Measurements from ENCODE around the gene ZAR1L.

Gene ZAR1L

GRCh38 chr13:32300920-32301319, 14.2 kb downstream of the ZAR1L start:
- DNase-seq = no peak

DNA sequence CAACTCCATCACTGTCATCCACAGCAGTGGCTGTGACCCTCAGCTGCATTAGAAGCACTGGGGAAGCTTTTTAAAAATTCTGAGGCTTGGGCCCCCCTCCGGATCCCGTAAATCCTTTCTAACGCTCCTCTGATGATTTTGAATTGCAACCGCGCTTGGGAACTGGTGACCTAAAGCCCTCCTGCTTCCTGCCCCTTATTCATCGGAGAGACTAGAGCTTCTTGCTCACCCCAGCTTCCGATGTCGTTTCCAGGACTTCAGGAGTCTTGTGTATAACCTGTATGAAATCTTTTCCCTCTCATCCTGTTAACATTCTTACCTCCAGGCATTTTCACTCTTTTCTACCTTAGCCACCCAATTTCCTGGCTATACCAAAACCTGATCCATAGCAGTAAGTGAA, 14.8 kb downstream of the ZAR1L start:
- no peak for DNase-seq

GRCh38 chr13:32299893-32300292, 15.3 kb downstream of the ZAR1L start:
- no peak for DNase-seq

GRCh38 chr13:32298695-32299094, 16.5 kb downstream of the ZAR1L start:
- no peak for DNase-seq

DNA sequence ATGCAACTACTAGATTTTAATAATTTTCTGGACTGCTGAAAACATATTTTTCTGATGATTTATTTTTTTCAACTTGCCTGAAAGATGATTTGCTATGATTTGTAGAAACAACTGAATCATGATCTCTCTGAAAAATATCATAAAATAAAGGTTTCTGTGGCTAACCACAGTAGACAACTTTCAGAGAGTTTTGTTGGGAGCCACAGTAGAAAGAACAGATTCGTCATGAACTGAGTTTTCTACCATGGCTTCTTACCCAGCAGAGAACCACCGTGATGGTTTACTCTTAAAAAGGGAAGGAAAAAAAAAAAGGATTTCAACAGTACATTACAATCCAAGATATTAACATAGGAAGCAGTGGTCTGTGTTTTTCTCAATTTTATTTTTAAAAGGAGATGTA, 18.0 kb downstream of the ZAR1L start:
- no peak for DNase-seq

DNA sequence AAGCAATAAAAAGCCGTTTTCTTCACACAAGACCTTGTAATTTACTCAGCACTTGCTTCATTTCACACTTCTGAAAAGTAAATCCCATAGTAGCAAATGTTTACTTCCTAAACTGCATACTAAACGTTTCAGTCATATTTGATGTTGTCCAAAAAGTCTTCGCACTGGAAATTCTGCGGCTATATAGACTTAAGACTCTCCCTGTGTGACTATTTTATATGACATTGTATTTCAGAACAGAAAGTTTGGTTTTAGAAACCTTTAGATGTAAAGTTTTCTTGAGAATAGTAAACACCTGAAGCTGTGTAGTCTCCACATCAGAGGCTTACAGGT, 29.6 kb downstream of the ZAR1L start:
- DNase-seq = no peak

DNA sequence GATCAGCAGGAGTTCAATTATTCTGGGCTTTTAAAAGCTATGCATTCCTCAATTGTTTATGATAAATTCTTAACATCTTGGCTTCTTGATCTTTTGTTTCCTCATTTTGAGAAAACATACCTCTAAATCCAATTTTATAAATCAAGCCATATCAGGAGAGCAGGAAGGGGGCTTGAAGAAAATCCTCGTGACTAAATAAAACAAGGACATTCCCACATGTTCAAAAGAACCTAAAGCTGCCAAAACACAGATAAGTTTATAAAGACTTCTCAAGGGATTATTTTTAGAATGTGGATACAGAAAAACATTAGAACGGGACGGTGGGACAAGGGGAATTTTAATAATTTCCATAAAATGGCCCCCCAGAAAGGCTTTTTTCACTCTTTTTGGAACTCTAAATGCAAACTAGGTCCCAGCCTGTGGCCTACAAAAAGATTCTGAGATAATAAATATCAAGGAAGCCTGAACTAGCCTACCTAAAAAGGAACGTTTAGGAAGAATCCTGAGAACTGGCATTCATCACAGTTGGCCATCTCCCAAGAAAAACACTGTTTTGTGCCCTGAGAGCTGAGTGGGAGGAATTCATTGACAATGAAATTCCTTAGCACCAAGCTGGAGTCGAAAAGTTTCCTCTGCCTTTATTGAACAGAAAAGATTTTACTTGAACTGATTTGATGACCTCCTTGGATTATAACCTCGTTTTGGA, 30.1 kb downstream of the ZAR1L start:
- DNase-seq = peak; percentile 28

GRCh38 chr13:32282096-32282711, 33.0 kb downstream of the ZAR1L start:
- no peak for DNase-seq

GRCh38 chr13:32281096-32281495, 34.1 kb downstream of the ZAR1L start:
- no peak for DNase-seq

DNA sequence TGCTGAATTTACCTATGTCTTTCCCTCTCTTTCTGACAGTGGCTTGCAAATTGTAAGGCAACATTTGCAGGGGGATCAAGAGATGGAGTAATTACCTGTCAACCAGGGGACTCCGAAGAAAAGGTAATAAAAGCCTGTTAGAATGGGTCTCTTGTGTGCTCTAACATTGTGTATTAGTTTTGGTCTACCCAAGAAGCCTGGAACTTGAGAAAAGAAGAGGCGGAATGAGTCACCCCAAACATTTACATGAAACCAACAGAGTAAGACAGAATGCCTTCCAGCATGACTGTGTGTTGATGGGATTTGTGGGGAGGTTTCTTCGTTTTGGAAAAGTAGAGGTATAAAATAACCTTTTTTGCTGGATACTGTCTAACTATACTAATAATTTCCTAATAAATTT, 36.7 kb downstream of the ZAR1L start:
- DNase-seq = no peak

DNA sequence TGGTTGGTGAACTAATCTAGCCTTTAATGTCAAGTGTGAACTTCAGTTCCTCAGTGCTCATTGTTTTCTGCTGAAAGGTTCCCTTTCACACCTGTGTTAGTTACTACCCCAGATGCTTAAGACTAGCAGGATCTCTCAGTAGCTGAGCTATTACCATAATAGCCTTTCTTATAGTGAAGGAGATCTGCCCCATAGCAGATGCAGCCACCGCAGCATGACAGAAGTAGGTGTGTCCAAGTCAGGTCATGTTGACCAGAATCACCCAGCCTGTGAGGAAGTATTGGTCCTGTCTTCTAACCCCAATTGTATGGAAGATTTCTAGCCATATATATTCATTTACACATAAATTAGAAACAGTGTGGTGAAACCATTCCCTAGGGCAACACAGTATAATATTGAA, 37.3 kb downstream of the ZAR1L start:
- no peak for DNase-seq

GRCh38 chr13:32272021-32272683, 43.0 kb downstream of the ZAR1L start:
- DNase-seq = no peak

DNA sequence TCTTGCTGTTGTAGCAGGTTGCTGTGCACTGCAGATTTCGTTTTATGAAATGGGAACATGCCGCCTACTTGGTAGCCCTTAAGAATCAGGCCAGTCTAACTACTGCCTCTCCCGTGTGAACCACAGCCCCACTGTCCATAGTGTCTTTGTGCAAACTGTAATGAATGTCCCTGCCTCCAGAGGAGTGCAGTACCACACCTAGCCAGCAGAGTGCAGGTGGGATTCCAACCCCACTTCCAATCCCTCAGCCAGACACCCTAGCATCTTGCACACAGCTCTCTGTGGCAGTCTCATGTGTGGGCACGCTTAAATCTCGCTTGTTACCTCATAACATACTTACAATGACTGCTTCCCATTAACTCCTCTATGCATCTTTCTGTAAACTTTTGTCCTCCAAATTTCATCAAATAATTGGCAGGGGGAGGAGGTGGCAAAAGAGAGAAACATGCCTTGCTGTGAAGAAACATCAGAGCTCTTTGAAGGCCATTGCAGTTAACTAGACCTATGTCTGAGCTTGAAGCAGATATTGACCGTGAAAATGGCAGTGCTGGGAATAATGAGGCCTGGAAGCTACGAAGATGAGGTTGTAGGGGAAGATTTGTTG, 47.2 kb downstream of the ZAR1L start:
- no peak for DNase-seq

DNA sequence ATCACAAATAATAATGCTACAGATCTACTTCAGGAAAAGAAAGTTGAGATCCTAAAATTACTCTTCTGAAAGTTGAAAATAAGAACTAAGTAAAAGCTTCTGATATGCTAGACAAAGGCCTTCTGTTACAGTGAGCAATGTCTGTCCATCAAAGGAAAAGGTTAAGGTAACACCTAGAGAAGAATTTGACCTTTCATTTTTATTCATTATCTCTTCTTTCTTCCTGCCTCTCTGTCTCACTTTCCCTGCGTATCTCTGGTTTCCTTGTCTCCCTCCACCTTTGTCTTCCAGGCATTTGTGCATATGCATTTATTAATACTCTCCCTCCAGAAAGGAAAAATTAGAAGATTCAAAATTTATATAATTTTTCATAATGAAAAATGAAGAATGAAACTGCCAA, 49.0 kb downstream of the ZAR1L start:
- no peak for DNase-seq

GRCh38 chr13:32265726-32266125, 49.4 kb downstream of the ZAR1L start:
- no peak for DNase-seq

DNA sequence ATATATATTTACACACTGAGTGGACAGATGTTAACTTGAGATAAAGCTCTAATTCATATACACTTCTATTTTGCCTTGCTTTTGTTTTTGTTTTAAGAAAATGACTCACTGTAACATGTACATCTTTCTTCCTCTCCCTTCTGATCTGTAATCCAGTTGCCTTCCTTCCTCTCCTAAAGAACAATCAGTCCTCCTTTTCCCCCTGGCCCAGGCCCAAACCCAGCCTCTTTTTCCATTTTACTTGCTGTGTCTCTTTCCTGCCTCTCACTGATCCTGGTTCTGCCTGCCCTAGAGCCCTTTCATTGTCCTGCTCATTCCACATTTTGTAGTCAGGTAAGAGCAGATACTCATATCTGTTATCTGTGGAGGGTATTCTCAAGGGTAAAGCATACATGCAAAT, 50.8 kb downstream of the ZAR1L start:
- DNase-seq = peak; percentile 60

- DNase-seq = no peak
These were observed 52.5 kb downstream of the ZAR1L start for GRCh38 chr13:32262619-32263018.

- no peak for DNase-seq
These were observed 53.0 kb downstream of the ZAR1L start for GRCh38 chr13:32262165-32262564.

GRCh38 chr13:32261567-32261966, 53.6 kb downstream of the ZAR1L start:
- peak; percentile 66 for DNase-seq

DNA sequence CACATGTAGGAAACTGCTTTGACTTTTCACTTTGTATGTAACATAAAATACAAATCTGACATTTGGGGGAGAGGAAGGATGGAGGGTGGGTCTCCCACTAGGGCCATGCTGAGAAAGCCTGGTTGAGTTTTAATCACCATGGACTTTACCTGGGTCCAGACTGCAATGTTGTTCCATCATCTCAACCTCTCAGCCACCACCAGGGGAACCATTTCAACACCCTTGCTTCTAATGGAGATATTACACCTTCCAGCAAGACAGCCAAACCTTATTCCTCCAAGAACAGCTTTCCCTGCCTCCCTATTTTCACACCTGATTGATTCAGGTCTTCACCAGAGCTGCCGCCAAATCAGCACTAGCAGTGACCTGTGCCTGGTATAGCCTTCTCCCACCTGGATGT, 56.0 kb downstream of the ZAR1L start:
- no peak for DNase-seq

- DNase-seq = no peak
These were observed 57.5 kb downstream of the ZAR1L start for GRCh38 chr13:32257649-32258048.

DNA sequence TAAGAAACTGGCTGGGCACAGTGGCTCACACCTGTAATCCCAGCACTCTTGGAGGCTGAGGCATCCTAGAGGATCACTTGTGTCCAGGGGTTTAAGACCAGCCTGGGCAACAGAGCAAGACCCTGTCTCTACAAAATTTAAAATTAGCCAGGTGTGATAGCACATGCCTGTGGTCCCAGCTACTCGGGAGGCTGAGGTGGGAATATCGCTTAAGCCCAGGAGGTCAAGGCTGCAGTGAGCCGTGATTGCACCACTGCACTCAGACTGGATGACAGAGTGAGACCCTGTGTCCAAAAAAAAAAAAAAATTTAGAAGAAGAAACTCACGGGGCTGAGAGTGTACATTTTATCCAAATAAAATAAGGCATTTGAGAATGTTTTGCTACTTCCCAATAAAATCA, 58.9 kb downstream of the ZAR1L start:
- DNase-seq = no peak

- DNase-seq = no peak
These were observed 59.4 kb downstream of the ZAR1L start for GRCh38 chr13:32255724-32256109.

Measured in femur (tissue), 1 donor.